Lower leg skin (tissue), 4 donors: ENCODE results near the gene OR51B5. TPM values are rescaled to one million over a fixed set of nuclear protein-coding genes. Genes with fewer than 3 reads are reported as not detected.
"Not testable (repeated sequence)": the region's sequence is repeated elsewhere in the genome, so short reads cannot be mapped to it uniquely, and the experiment has no call there.

Experiments
- DNase-seq, 2 donors: peaks; one replicate each; pipeline ENCODE4 v3.0.0-alpha.2; 2019; ENCODE audit warnings: low spot score in 2 of 2
- H3K4me3 ChIP-seq: fragments of 200-600 bp; sonication (generic); 2 replicates; pipeline ENCODE4 v1.5.1; 2017; ENCODE audit warnings: mild to moderate bottlenecking, low read depth; ENCODE audit not compliant: poor library complexity, severe bottlenecking
- CTCF ChIP-seq, 3 donors: fragments of 450-650 bp; IDR thresholded peaks; one replicate each; pipeline ENCODE4 v1.5.1; 2016; ENCODE audit warnings: antibody characterized with exemption in 3 of 3, mild to moderate bottlenecking in 3 of 3, moderate library complexity in 2 of 3
- POLR2A ChIP-seq, 2 donors: fragments of 450-650 bp; IDR thresholded peaks; one replicate each; pipeline ENCODE4 v1.6.1; 2016 to 2017; ENCODE audit warnings: antibody characterized with exemption in 2 of 2, mild to moderate bottlenecking in 1 of 2, moderate library complexity in 1 of 2
- WGBS, 2 donors: methylation state at CpG; one replicate each; pipeline ENCODE4 v1.1.5; 2018; 5-methylcytosine and 5-hydroxymethylcytosine counted together
- intact Hi-C: fragments of 100-400 bp; cut with DNase I; formaldehyde crosslinking; loops from one replicate; pipeline ENCODE4 v1.15.0; 2023; ENCODE audit warnings: low total_unique reads
- total RNA-seq, 4 donors: library from RNA; depleted of rRNA; stranded (reverse); fragments of >200 nt; gene quantifications; one replicate each; pipeline ENCODE4 v1.1.0, GENCODE V29; 2016

The OR51B5 gene
- total RNA-seq, 4 donors from 2014 or later = not detected

GRCh38 chr11:5363679-5364078 is 20.4 kb upstream of the OR51B5 start:
- TF ChIP-seq CTCF (IDR thresholded peaks at IDR 0.05) = no peak
- TF ChIP-seq POLR2A (IDR thresholded peaks at IDR 0.05) = no peak
- no peak overlapping the region for H3K4me3 ChIP-seq
- DNase-seq = no peak
- 79 to 84% methylated on average over 1 of the region's 1 CpG for WGBS, 2 donors
- intact Hi-C loops = no loop called here

DNA sequence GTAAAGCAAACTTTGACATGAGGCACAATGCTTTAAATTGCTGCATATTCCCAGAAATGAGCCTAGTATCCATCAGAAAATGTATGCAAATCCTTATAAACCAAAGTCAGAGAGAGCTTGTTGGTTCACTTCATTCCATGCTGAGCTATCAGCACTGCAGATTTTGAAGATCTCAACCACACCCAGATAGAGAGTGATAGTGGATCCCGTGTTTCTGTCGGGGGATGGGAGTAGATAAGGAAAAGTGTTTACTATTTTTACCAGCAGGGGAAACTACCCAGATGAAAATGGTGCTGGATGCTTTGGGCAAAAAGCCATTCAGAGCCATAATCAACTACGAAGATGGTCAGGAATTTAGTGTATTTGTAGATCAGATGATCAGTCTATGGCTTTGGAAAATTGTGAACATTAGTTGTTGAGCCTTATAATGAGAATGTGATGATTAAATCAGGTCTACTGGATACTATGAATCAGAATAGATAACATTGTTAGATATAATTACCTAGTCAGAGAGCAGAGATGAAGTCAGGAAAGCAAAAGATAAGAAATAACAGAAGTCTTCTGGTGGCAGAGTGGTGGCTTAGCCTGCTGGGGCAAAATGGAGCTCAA is 18.8 kb upstream of the OR51B5 start:
- intact Hi-C loops = no loop called here
- DNase-seq = no peak
- no peak overlapping the region for H3K4me3 ChIP-seq
- WGBS, 2 donors = 65 to 74% methylated on average over 3 of the region's 3 CpGs
- TF ChIP-seq POLR2A (IDR thresholded peaks at IDR 0.05) (no peak), CTCF (IDR thresholded peaks at IDR 0.05) (no peak)

DNA sequence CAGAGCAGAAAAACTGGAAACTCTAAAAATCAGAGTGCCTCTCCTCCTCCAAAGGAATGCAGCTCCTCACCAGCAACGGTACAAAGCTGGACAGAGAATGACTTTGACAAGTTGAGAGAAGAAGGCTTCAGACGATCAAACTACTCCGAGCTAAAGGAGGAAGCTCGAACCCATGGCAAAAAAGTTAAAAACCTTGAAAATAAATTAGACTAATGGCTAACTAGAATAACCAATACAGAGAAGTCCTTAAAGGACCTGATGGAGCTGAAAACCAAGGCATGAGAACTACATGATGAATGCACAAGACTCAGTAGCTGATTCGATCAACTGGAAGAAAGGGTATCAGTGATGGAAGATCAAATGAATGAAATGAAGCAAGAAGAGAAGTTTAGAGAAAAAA is 12.7 kb upstream of the OR51B5 start:
- DNase-seq, H3K4me3 ChIP-seq, intact Hi-C loops: not testable (repeated sequence)
- 85 to 86% methylated on average over 5 of the region's 5 CpGs for WGBS, 2 donors

DNA sequence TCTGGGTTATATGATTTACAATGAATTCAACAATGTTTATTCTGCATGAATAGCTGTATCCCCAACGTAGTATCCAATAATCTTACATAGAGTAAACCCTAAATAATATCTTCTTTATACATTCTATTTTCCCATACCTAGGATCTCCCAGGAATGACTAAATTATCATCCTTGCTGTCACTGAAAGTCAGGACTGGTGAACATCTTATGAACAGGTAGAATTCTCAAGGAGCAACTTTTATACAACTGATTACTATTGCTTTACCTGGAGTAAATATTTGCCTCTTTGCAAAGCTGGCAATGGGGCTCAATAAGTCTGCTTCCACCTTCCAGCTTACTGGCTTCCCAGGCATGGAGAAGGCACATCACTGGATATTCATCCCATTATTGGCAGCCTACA is 7.9 kb upstream of the OR51B5 start, which contains the start of gene OR51B6:
Gene OR51B6, plus strand, starts transcription at position 301 of the 400 bp plus-strand sequence. Its CDS starts 0 bp downstream, at position 301.
- intact Hi-C loops = no loop called here
- 58 to 62% methylated on average over 1 of the region's 1 CpG for WGBS, 2 donors
- no peak within 1 kb of the TSS for H3K4me3 ChIP-seq
- DNase-seq = no peak
- TF ChIP-seq POLR2A (IDR thresholded peaks at IDR 0.05) = no peak

DNA sequence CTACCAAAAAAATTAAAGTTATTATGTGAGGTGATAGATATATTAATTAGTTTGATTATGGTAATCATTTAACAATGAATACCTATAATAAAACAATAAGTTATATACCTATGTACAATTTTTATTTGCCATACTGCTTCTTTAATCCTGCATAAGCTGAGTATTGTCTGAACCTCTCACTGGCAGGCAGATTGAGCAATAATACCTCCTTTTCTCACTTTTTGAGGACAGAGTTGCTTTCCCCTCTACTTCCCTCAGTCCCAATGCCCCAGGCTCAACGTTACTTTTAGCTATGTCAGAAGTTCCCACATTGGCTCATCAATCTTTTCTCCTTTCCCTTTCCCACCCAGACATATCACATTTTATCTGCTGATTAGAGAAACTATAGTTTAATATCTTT is 6.2 kb upstream of the OR51B5 start:
- TF ChIP-seq CTCF (IDR thresholded peaks at IDR 0.05) (no peak), POLR2A (IDR thresholded peaks at IDR 0.05) (no peak)
- intact Hi-C loops = no loop called here
- DNase-seq = no peak
- 37 to 49% methylated on average over 1 of the region's 1 CpG for WGBS, 2 donors
- no peak overlapping the region for H3K4me3 ChIP-seq

DNA sequence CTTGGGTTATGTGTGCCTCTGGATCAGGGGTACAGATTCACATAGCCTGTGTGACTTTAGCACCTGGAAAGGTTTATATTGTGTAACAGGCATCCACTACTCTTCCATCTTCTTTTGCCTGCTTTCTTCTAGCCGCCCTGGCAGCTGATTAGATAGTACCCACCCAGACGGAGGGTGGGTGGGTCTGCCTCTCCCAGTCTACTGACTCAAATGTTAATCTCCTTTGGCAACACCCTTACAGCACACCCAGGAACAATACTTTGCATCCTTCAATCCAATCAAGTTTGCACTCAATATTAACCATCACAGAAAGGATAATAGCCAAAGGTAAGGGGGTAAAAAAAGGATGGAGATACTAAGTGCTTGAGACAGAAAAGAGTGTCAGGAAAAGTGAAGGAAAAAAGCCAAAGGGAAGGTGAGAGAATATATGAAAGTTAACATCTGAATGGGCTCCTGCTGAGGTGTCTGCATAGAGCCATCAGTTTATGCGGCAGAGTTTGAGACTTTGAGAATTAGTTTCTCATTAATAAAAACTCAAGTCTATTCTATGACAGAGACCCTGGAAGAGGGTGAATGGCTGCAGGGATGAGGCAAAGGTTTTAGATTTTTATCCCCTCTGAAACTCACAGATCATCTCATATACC is 5.3 kb upstream of the OR51B5 start:
- TF ChIP-seq POLR2A (IDR thresholded peaks at IDR 0.05) (no peak), CTCF (IDR thresholded peaks at IDR 0.05) (no peak)
- intact Hi-C loops = no loop called here
- no peak overlapping the region for H3K4me3 ChIP-seq
- DNase-seq = no peak
- WGBS, 2 donors = 39 to 42% methylated on average over 3 of the region's 3 CpGs

GRCh38 chr11:5345831-5346230 is 2.5 kb upstream of the OR51B5 start:
- WGBS, 2 donors = 62 to 73% methylated on average over 3 of the region's 3 CpGs
- no peak for DNase-seq
- intact Hi-C loops = no loop called here
- no peak overlapping the region for H3K4me3 ChIP-seq
- TF ChIP-seq CTCF (IDR thresholded peaks at IDR 0.05) (no peak), POLR2A (IDR thresholded peaks at IDR 0.05) (no peak)
